Astrocyte of the cerebellum (primary cell): ENCODE measurements around the gene TRAPPC11.

Experiments
- DNase-seq: peaks from one replicate; pipeline ENCODE4 v3.0.0-alpha.2; 2011; ENCODE audit warnings: low read depth
- H3K4me3 ChIP-seq: 2 replicates; pipeline ENCODE4 v1.5.1; 2011; ENCODE audit warnings: mild to moderate bottlenecking, low read depth, low read length, moderate library complexity
- in situ Hi-C: cut with HindIII; loops from 2 replicates; pipeline ENCODE4 v1.10.0; 2017; ENCODE audit warnings: low sequenced_read_pairs
- TF ChIP-seq, protein P1 (sequence below): IDR thresholded peaks from 2 replicates; pipeline ENCODE4 v1.5.1; 2012; ENCODE audit warnings: low read length, low read depth, moderate library complexity, mild to moderate bottlenecking; ENCODE audit errors: missing control alignments

TRAPPC11 gene

DNA sequence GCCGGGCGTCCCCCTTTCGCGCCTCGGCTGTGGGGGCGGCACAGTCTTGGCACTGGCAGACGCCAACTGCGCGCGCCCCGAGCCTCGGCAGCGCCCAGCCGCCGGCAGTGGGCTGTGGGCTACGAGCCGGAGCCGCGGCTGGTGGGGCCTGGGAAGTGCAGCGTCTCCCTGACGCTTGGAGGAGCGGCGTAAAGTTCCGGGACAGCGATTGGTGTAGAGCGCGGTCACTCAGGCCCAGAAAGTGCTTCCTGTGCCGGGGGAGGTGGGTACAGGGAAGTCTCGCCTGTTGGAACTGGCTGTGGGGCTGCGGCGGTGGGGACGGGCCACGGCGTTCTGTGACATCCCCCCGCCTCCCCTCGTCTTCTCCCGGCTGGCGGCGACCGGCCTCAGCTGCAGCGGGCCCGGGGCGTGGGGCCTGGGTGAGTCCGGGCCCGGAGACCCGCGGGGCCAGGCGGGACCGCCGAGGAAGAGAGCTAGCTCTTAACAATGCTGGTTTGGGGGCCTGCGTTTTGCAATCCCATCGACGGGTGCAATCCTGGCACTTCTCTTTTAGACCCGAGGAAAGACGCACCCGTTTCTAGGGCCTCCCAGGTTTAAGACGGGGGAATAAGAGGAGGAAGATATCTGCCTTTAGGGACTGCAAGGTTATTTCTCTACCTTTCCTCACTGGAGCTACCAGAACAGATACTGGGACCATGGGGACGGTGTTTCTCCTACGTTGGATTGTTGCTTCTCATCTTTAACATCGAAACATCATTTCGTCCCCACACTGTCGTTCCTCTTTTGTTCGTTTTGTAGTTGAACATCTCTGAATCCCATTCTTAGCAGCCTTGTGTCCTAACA is at the start of gene TRAPPC11, which contains the start of gene RWDD4:
TSS of gene TRAPPC11 (plus strand) at position 265 of the 843 bp plus-strand sequence. CDS start 4,575 bp downstream, outside the sequence.
TSS of gene RWDD4 (minus strand) at position 157 of the 843 bp plus-strand sequence. CDS start 233 bp downstream, outside the sequence.
- H3K4me3 ChIP-seq: peak within 1 kb of the TSS; percentile 84
- in situ Hi-C loops: no loop called here
- TF ChIP-seq, protein P1, sequence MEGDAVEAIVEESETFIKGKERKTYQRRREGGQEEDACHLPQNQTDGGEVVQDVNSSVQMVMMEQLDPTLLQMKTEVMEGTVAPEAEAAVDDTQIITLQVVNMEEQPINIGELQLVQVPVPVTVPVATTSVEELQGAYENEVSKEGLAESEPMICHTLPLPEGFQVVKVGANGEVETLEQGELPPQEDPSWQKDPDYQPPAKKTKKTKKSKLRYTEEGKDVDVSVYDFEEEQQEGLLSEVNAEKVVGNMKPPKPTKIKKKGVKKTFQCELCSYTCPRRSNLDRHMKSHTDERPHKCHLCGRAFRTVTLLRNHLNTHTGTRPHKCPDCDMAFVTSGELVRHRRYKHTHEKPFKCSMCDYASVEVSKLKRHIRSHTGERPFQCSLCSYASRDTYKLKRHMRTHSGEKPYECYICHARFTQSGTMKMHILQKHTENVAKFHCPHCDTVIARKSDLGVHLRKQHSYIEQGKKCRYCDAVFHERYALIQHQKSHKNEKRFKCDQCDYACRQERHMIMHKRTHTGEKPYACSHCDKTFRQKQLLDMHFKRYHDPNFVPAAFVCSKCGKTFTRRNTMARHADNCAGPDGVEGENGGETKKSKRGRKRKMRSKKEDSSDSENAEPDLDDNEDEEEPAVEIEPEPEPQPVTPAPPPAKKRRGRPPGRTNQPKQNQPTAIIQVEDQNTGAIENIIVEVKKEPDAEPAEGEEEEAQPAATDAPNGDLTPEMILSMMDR: no peak
- peak; percentile 98 for DNase-seq

DNA sequence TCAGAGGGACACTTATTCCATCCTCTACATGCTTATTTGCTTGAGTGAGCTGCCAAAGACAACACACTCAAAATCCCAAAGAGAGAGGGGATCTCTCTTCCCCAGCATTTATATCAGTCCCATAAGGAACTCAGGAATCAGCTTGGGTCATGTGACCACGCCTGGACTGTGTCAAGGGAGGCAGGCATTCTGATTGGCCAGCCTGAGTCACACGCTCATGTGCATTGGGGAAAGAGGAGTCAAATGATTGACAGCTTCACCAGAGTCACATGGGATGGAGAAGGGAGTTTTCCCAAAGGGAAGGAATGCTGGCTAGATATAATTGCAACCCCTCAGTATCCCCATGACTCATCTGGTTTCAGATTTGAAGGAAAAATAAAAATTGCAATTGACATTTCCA is 49.1 kb upstream of the TRAPPC11 start:
- in situ Hi-C loops: no loop called here

DNA sequence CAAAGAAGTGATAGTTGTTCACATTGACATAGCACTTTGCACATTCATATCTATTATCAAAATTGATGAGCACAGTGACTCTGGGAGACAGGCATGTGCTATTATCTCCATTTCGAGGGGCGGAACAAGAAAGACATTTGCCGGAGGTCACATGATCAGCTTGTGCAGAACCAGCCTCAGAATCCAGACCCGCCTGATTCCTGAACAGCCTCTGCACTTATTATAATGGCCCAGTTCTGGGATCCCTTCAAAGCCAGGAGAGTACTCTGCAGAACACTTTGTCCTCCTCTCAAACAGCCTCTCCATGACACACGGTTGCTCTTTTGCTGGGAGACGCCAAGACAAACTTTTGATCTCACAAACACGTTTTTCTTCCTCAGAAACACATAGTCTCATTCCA is 48.5 kb upstream of the TRAPPC11 start:
- in situ Hi-C loops: no loop called here
- H3K4me3 ChIP-seq: no peak overlapping the region
- TF ChIP-seq, protein P1: no peak
- no peak for DNase-seq

More for the DNA sequence above, 49.1 kb upstream of the TRAPPC11 start:
- TF ChIP-seq, protein P1: no peak
- DNase-seq: no peak
- H3K4me3 ChIP-seq: no peak overlapping the region

DNA sequence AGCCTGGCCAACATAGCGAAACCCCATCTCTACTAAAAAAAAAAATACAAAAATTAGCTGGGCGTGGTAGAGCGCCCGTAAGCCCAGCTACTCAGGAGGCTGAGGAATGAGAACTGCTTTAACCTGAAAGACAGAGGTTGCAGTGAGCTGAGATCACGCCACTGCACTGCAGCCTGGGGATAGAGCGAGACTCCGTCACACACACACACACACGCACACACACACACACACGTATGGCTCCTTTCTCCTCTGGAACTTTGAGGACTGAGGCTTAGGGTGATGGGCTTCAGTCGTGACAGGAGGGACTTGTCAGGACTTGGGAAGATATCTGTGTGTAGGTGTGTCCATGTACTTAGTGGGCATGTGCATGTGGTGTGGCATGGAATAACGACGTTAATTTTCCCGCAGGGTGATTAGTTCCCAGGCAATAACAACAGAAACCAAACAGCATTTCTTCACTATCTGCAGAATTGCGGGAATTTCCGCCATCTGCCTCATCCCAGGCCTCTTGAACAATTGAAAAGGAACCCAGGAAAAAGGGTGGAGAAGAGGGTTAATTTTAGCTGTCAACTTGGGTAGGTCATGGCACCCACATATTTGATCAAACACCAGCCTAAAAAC is 47.8 kb upstream of the TRAPPC11 start:
- no peak overlapping the region for H3K4me3 ChIP-seq
- no peak for DNase-seq
- TF ChIP-seq, protein P1: no peak
- in situ Hi-C loops: no loop called here

DNA sequence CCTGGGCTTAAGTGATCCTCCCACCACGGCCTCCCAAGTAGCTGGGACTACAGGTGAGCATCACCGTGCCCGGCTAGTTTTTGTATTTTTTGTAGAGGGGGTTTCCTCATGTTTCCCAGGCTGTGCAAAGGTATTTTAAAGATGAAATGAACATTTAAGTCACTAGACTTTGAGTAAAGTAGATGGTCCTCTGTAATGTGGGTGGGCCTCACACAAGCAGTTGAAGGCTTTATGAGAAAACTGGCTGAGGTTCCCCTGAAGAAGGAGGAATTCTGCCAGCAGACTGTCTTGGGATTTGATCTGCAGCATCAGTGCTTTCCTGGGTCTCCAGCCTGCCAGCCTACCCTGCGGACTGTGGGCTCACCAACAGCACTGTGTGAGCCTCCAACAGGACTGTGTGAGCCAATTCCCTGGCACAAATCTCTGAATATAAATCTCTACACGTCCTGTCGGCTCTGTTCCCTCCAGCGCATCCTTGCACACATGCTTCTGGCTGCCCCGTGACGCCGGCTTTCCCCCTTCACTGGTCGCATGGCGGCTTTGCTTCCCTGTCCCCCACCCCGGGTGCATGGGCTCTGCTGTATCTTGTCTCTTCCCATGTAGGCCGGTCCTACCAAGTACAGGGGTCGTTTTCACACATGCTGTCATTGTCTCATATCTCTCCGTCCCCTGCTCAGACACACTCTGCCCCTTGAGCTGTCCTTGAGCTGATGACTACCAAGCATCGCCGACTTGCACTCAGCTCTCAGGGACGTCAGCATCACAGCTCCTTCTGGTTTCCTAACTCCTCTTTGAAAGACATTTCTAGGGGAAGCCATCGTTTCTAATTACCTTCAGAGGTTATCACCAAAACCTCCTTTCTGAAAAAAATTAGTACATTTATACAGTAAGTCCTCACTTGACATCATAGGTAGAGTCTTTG is 46.5 kb upstream of the TRAPPC11 start:
- TF ChIP-seq, protein P1: no peak

DNA sequence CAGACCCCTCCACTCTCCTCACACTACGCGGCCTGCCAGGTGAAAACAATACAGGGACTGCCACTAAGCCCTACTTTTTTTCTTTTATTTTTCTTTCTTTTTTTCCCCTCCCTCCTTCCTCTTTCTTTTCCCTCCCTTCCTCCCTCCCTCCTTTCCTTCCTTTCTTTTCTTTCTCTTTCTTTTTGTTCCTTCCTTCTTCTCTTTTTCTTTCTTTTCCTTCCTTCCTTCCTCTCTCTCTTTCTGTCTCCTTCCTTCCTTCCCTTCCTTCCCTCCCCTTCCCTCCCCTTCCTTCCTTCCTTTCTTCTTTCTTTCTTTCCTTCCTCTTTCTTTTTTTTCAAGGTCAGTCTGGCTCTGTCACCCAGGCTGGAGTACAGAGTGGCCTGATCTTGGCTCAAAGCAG is 42.0 kb upstream of the TRAPPC11 start:
- DNase-seq: no peak
- H3K4me3 ChIP-seq: no peak overlapping the region
- TF ChIP-seq, protein P1: no peak
- in situ Hi-C loops: no loop called here

More for the DNA sequence above, 46.5 kb upstream of the TRAPPC11 start:
- in situ Hi-C loops: no loop called here
- DNase-seq: no peak
- no peak overlapping the region for H3K4me3 ChIP-seq
